ENCODE data around the gene DPEP1.
"Not testable (repeated sequence)": the region's sequence is repeated elsewhere in the genome, so short reads cannot be mapped to it uniquely, and the experiment has no call there.

Gene DPEP1

DNA sequence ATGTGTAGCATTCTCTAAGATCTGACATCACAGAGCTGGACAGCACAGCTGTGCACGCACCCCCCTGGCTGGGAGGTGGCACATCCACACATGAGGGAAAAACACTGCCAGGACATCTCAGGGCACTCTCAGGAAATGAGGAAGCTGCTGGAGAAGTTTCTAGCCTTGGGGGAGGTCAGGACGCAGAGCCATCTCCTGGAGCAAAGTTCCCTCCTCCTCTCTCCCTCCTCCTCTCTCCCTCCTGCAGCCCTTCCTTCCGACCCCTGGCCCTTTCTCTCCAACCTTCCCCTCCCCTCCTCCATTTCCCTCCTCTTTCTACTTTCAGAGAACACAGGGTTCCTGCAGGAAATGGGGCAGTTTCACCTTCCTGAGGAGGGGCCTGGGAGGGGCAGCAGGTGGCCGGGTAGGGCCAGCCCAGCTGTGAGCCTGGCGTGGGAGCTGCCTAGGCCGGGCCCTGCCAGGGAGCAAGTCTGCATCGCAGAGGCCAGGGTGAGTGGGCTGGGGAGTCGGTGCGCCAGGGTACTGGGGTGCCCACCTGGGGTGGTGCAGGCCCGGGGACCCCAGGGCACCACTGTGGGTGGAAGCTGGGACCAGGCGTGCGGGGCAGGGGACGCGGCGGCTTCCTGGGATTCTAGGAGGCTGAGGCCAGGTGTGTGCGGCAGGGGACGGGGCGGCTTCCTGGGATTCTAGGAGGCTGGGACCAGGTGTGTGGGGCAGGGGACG lies at the start of gene DPEP1:
TSS of gene DPEP1 (plus strand) at position 412 of the 723 bp plus-strand sequence. CDS start 16,769 bp downstream, outside the sequence.
- H3K4me3 Mint-ChIP-seq = no peak within 1 kb of the TSS
- no peak within 1 kb of the TSS for H3K27ac Mint-ChIP-seq
- H3K36me3 Mint-ChIP-seq (ENCODE audit: low read depth) = no peaks in the 10 kb centered on the region
- DNase-seq = no peak
- H3K4me1 Mint-ChIP-seq (ENCODE audit: low read depth) = peaks cover 12% of the 10 kb centered on the region
- H3K27me3 Mint-ChIP-seq = no peaks in the 10 kb centered on the region
- no peaks in the 10 kb centered on the region for H3K9me3 Mint-ChIP-seq

GRCh38 chr16:89564476-89565255 lies 48.8 kb upstream of the DPEP1 start:
- peaks cover 48% of the 10 kb centered on the region for H3K4me1 Mint-ChIP-seq (ENCODE audit: low read depth)

GRCh38 chr16:89565256-89565505 lies 48.3 kb upstream of the DPEP1 start:
- Mint-ChIP-seq H3K9me3 (no peaks in the 10 kb centered on the region), H3K36me3 (ENCODE audit: low read depth) (peaks cover 56% of the 10 kb centered on the region), H3K4me1 (ENCODE audit: low read depth) (peaks cover 47% of the 10 kb centered on the region), H3K27me3 (no peaks in the 10 kb centered on the region), H3K4me3 (peak overlapping the region; percentile 97), H3K27ac (peak overlapping the region; percentile 96)
- no peak for DNase-seq

More at GRCh38 chr16:89564476-89565255, 48.8 kb upstream of the DPEP1 start:
- Mint-ChIP-seq H3K4me3 (peak overlapping the region; percentile 97), H3K9me3 (no peaks in the 10 kb centered on the region), H3K27ac (peak overlapping the region; percentile 96), H3K27me3 (no peaks in the 10 kb centered on the region), H3K36me3 (ENCODE audit: low read depth) (peaks cover 61% of the 10 kb centered on the region)
- DNase-seq = peak; percentile 67

DNA sequence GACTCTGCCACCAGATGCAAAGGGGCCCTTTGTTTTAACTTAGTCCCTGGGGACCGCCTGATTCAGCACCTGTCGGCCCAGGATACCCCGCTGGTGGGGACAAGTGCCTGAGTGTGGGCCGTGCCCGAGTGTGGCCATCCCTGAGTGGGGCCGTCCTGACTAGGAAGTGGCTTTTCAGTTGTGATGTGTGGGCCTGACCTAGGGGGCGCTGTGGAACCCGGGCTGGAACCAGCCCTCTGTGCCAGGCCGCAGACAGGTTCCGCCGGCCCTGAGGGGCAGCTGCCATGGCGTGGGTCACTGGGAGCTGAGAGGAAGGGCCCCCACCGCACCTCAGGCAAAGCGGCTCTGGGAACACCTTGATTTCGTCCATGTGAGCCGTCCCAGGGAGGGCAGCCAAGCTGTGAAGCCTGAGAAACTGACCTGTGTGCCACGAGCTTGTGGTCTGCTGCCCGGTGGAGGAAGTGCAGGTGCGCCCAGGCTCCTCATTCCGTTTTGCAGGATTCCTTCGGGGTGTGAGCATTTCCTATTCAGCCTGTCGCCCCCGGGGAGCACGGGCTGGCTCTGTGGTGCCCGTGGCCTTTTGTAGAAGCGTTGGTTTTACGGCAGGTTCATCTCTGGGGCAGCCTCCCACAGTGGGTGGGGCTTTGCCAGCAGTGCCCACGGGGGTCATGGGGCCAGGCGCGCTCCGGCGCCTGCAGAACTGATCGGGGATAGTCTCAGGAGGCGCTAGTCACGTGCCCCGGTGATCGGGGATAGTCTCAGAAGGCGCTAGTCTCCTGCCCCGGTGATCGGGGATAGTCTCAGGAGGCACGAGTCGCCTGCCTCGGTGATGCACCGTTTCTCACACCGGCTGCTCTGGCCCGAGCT lies 47.7 kb upstream of the DPEP1 start:
- no peaks in the 10 kb centered on the region for H3K9me3 Mint-ChIP-seq
- peak; percentile 81 for DNase-seq
- peak overlapping the region; percentile 96 for H3K27ac Mint-ChIP-seq
- peaks cover 51% of the 10 kb centered on the region for H3K36me3 Mint-ChIP-seq (ENCODE audit: low read depth)
- no peaks in the 10 kb centered on the region for H3K27me3 Mint-ChIP-seq
- H3K4me3 Mint-ChIP-seq = peak overlapping the region; percentile 97
- H3K4me1 Mint-ChIP-seq (ENCODE audit: low read depth) = peaks cover 47% of the 10 kb centered on the region

GRCh38 chr16:89567656-89568594 lies 45.5 kb upstream of the DPEP1 start:
- H3K27ac Mint-ChIP-seq = peak overlapping the region; percentile 50
- no peak for DNase-seq

DNA sequence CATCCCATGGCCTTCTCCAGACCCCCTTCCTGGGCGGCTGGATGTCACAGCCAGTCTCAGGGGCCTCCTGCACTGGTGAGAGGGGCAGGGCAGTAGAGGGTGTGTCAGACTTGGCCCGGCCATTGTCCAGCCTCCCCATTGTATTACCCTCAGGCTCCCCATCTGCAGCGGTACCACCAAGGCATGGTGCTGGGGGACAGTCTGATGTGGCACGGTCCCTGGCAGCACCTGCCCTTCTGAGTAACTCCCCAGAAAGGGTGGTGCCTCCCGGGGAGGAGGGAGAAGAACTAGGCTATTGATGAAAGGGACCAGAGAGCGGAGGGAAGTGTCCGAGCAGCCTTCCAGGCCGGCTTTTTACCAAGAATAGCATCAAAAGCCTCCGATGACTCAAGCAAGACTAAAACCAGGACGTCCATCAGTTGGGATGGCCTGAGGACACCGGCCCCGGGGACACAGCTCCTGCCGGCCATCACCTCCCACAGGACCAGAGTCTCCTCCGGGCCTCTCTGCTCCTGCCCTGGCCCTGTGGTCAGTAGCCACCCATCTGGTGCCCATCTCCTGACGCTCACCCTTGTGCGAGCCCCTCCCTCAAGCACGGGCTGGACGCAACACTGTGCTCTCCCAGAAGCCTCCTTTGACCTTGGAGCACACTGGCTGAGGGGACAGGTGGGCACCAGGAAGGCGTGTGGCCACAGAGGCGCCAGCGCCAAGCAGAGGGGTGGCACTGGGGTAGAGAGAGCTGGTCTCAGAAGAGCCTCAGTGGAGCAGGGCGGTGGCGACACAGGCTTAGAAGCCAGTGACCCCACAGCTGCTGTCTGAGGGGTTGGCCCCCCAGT lies 43.7 kb upstream of the DPEP1 start:
- peaks cover 23% of the 10 kb centered on the region for H3K27me3 Mint-ChIP-seq
- H3K4me3 Mint-ChIP-seq = no peak overlapping the region
- DNase-seq = no peak

More at GRCh38 chr16:89567656-89568594, 45.5 kb upstream of the DPEP1 start:
- no peak overlapping the region for H3K4me3 Mint-ChIP-seq
- peaks cover 40% of the 10 kb centered on the region for H3K4me1 Mint-ChIP-seq (ENCODE audit: low read depth)
- H3K36me3 Mint-ChIP-seq (ENCODE audit: low read depth) = peaks cover 32% of the 10 kb centered on the region
- H3K27me3 Mint-ChIP-seq = peaks cover 11% of the 10 kb centered on the region
- H3K9me3 Mint-ChIP-seq = no peaks in the 10 kb centered on the region

DNA sequence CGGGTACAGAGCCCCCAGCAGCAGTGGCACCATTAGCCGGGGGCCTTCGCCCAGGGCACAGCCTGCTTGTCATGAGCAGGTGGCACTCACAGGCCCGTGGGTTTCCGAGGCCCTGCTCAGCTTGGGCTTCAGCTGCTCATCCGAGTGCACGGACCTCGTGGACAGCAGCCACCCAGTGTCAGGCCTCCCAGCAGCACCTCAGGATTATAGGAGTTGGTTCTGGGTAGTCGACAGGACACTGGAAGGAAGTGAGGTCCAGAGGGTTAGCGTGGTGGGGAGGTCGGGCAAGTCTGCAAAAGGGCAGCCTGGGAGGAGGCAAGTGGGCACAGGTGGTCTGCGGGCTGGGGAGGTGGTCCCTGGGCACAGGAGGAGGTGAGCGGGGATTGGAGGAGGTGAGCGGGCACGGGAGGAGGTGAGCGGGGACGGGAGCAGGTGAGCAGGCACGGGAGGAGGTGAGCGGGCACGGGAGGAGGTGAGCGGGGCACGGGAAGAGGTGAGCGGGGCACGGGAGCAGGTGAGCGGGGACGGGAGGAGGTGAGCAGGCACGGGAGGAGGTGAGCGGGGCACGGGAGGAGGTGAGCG lies 43.0 kb upstream of the DPEP1 start:
- no peak for DNase-seq
- peaks cover 7% of the 10 kb centered on the region for H3K36me3 Mint-ChIP-seq (ENCODE audit: low read depth)
- no peaks in the 10 kb centered on the region for H3K9me3 Mint-ChIP-seq
- H3K27me3 Mint-ChIP-seq = peaks cover 23% of the 10 kb centered on the region
- peaks cover 21% of the 10 kb centered on the region for H3K4me1 Mint-ChIP-seq (ENCODE audit: low read depth)
- H3K27ac Mint-ChIP-seq = peak overlapping the region; percentile 88
- peak overlapping the region; percentile 33 for H3K4me3 Mint-ChIP-seq

More for the DNA sequence above, 43.7 kb upstream of the DPEP1 start:
- H3K27ac Mint-ChIP-seq = peak overlapping the region; percentile 88
- no peaks in the 10 kb centered on the region for H3K9me3 Mint-ChIP-seq
- H3K36me3 Mint-ChIP-seq (ENCODE audit: low read depth) = peaks cover 14% of the 10 kb centered on the region
- H3K4me1 Mint-ChIP-seq (ENCODE audit: low read depth) = peaks cover 26% of the 10 kb centered on the region

GRCh38 chr16:89570983-89571598 lies 42.4 kb upstream of the DPEP1 start:
- Mint-ChIP-seq H3K27me3 (peaks cover 23% of the 10 kb centered on the region), H3K27ac (peak overlapping the region; percentile 70), H3K4me1 (ENCODE audit: low read depth) (peaks cover 14% of the 10 kb centered on the region)
- not testable (repeated sequence) for H3K36me3 Mint-ChIP-seq (ENCODE audit: low read depth); H3K9me3 Mint-ChIP-seq; DNase-seq; H3K4me3 Mint-ChIP-seq

GRCh38 chr16:89571636-89572035 lies 41.8 kb upstream of the DPEP1 start:
- Mint-ChIP-seq H3K9me3 (no peaks in the 10 kb centered on the region), H3K36me3 (ENCODE audit: low read depth) (no peaks in the 10 kb centered on the region), H3K4me1 (ENCODE audit: low read depth) (peaks cover 11% of the 10 kb centered on the region), H3K4me3 (no peak overlapping the region), H3K27ac (peak overlapping the region; percentile 70), H3K27me3 (peaks cover 23% of the 10 kb centered on the region)
- DNase-seq = no peak

GRCh38 chr16:89572073-89572484 lies 41.4 kb upstream of the DPEP1 start:
- peaks cover 24% of the 10 kb centered on the region for H3K27me3 Mint-ChIP-seq
- H3K27ac Mint-ChIP-seq = peak overlapping the region; percentile 70
- DNase-seq = no peak
- no peaks in the 10 kb centered on the region for H3K9me3 Mint-ChIP-seq
- H3K4me1 Mint-ChIP-seq (ENCODE audit: low read depth) = peaks cover 11% of the 10 kb centered on the region
- H3K36me3 Mint-ChIP-seq (ENCODE audit: low read depth) = no peaks in the 10 kb centered on the region
- no peak overlapping the region for H3K4me3 Mint-ChIP-seq

DNA sequence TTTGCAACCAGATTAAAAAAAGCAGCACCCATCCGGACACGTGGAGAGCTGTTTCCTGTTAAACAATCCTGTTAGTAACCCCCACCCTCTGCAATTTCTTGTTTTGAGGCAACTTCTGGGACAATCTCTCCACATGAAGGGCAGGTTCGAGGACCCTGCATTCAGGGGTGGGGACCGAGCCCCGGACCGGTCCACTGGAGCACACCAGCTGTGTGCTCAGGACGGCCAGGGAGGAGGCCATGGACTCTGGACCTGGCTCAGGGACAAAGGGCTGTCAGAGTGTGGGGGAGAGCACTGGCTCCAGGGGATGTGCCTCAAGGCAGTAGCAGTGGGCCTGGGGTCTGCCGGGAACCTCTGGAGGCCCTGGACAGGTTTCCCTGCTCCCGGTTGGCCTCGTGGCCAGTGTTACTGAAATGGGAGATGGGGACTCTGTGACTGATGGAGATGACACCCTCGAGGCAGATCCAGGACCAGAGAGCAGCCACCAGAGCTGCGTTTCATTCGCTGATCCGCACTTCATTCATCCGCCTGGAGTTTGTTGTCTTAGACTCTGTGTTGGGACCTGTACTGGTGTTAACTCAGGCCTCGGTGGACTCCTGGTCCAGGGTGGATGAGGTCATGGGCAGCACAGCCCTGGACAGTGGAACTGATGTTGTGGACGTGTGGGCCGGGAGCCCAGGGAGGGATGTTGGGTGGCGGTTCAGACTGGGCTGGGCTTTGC lies 40.8 kb upstream of the DPEP1 start:
- Mint-ChIP-seq H3K36me3 (ENCODE audit: low read depth) (no peaks in the 10 kb centered on the region), H3K4me1 (ENCODE audit: low read depth) (peaks cover 11% of the 10 kb centered on the region), H3K4me3 (no peak overlapping the region)

More for the DNA sequence above, 40.8 kb upstream of the DPEP1 start:
- Mint-ChIP-seq H3K27ac (peak overlapping the region; percentile 76), H3K27me3 (peaks cover 29% of the 10 kb centered on the region), H3K9me3 (no peaks in the 10 kb centered on the region)
- no peak for DNase-seq

Measured in activated T-cell treated with anti-CD3 and anti-CD28 coated beads, Interleukin-2, amount 50 U/mL, for 24 hours (primary cell).